ENCODE measurements around the gene VPS16. TPM values are rescaled to one million over a fixed set of nuclear protein-coding genes. Genes with fewer than 3 reads are reported as not detected.

The VPS16 gene
- total RNA-seq, 4 donors from 2014 or later: 35.7 to 37.4 (median 36.1) TPM

GRCh38 chr20:2833761-2834160, 6.8 kb upstream of the VPS16 start:
- no peak for DNase-seq (ENCODE audit: low spot score in 2 of 2)
- no peak overlapping the region for H3K4me3 ChIP-seq
- H3K4me1 ChIP-seq: no peaks in the 10 kb centered on the region
- H3K9me3 ChIP-seq: no peaks in the 10 kb centered on the region
- H3K27ac ChIP-seq: no peak overlapping the region
- TF ChIP-seq EP300 (IDR thresholded peaks at IDR 0.05): no peak
- no peak for TF ChIP-seq POLR2AphosphoS5 (IDR thresholded peaks at IDR 0.05)
- no peak for TF ChIP-seq POLR2A (IDR thresholded peaks at IDR 0.05)
- TF ChIP-seq, protein P1, sequence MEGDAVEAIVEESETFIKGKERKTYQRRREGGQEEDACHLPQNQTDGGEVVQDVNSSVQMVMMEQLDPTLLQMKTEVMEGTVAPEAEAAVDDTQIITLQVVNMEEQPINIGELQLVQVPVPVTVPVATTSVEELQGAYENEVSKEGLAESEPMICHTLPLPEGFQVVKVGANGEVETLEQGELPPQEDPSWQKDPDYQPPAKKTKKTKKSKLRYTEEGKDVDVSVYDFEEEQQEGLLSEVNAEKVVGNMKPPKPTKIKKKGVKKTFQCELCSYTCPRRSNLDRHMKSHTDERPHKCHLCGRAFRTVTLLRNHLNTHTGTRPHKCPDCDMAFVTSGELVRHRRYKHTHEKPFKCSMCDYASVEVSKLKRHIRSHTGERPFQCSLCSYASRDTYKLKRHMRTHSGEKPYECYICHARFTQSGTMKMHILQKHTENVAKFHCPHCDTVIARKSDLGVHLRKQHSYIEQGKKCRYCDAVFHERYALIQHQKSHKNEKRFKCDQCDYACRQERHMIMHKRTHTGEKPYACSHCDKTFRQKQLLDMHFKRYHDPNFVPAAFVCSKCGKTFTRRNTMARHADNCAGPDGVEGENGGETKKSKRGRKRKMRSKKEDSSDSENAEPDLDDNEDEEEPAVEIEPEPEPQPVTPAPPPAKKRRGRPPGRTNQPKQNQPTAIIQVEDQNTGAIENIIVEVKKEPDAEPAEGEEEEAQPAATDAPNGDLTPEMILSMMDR (IDR thresholded peaks at IDR 0.05): no peak
- peaks cover 12% of the 10 kb centered on the region for H3K36me3 ChIP-seq
- 87% methylated on average over 1 of the region's 1 CpG for WGBS
- H3K27me3 ChIP-seq: no peaks in the 10 kb centered on the region

DNA sequence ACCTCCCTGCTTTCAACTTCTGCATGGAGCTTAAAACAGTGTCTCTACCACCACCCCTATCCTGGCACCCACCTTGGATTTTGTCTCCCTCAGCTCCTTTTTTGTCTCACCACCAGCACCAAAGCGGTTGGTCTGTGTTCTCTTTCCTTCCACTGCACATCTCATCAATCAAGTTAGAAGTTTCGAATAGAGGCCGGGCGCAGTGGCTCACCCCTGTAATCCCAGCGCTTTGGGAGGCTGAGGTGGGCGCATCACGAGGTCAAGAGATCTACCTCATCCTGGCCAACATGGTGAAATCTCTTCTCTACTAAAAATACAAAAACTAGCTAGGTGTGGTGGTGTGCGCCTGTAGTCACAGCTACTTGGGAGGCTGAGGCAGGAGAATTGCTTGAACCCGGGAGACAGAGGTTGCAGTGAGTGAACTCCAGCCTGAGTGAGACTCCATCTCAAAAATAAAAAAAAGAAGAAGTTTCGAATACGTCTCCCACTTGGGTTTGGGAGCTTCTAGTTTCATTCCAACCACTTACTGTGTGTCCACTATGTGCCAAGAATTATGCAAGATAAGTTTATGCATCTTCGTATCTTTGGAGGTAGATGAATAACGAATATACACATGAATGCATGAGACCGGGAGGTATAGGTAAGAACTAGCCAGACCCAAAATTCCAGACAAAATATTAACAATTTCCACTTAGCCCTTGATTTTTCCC, 6.0 kb upstream of the VPS16 start:
- Histone ChIP-seq H3K36me3 (peaks cover 12% of the 10 kb centered on the region), H3K27ac (no peak overlapping the region), H3K27me3 (no peaks in the 10 kb centered on the region), H3K9me3 (no peaks in the 10 kb centered on the region), H3K4me3 (no peak overlapping the region), H3K4me1 (peaks cover 1% of the 10 kb centered on the region)
- peak in 1 of 2 donors; percentile 35 for DNase-seq (ENCODE audit: low spot score in 2 of 2)
- 96% methylated on average over 14 of the region's 14 CpGs for WGBS
- TF ChIP-seq, protein P1 (IDR thresholded peaks at IDR 0.05): no peak
- TF ChIP-seq EP300 (IDR thresholded peaks at IDR 0.05) (no peak), POLR2A (IDR thresholded peaks at IDR 0.05) (no peak)

DNA sequence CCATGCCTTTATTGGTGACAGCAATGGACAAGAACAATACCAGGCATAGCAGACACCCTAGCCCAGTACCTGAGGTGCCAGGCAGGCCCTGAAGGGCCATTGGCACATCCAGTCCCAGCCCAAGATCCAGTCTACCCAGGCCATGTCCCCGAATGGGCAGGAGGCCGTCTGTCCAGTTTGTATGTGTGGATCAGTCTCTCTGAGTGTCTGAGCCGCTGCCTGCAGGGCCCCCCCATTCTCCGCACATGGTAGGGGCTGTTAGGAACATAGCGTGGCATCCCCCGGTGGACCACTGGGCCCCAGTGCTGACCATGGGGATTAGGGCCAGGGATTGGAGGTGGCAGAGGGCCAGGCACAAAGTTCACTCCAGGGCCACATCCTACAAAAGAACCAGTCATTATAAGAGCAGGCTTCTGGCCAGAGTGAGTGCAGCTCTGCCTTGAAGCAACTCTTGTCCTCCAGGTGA, 5.2 kb upstream of the VPS16 start:
- Histone ChIP-seq H3K36me3 (peaks cover 12% of the 10 kb centered on the region), H3K4me3 (no peak overlapping the region), H3K4me1 (peaks cover 10% of the 10 kb centered on the region), H3K27ac (no peak overlapping the region), H3K9me3 (no peaks in the 10 kb centered on the region), H3K27me3 (no peaks in the 10 kb centered on the region)
- TF ChIP-seq POLR2A (IDR thresholded peaks at IDR 0.05) (no peak), POLR2AphosphoS5 (IDR thresholded peaks at IDR 0.05) (no peak), EP300 (IDR thresholded peaks at IDR 0.05) (no peak)
- TF ChIP-seq, protein P1 (IDR thresholded peaks at IDR 0.05): no peak
- peak in 1 of 2 donors; percentile 43 for DNase-seq (ENCODE audit: low spot score in 2 of 2)
- no CpG with 5 or more reads among the region's 6 CpGs for WGBS

DNA sequence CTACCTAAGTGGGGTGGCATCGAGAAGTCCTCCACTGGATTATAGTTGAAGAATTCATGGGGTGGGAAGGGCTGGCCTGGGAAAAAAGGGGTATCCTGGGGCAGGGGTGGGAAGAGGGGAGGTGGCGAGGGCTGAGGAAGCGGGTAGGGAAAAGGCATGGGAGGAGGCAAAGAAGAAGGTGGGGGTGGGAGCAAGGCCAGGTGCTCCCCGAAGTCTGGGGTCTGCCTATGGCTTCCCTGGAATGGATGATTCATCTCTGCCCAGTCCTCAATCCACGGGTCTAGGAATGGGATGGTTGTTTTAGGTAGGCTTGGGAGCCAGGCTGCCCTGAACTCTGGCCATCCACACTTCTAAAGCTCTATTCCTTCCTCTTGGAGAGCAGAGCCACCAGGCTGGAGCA, 4.5 kb upstream of the VPS16 start:
- Histone ChIP-seq H3K4me1 (peaks cover 11% of the 10 kb centered on the region), H3K36me3 (peaks cover 12% of the 10 kb centered on the region), H3K4me3 (no peak overlapping the region), H3K9me3 (no peaks in the 10 kb centered on the region), H3K27me3 (no peaks in the 10 kb centered on the region), H3K27ac (no peak overlapping the region)
- TF ChIP-seq POLR2A (IDR thresholded peaks at IDR 0.05) (no peak), EP300 (IDR thresholded peaks at IDR 0.05) (no peak), POLR2AphosphoS5 (IDR thresholded peaks at IDR 0.05) (no peak)
- TF ChIP-seq, protein P1 (IDR thresholded peaks at IDR 0.05): no peak
- WGBS: 72% methylated on average over 5 of the region's 5 CpGs
- peak in 1 of 2 donors; percentile 50 for DNase-seq (ENCODE audit: low spot score in 2 of 2)

DNA sequence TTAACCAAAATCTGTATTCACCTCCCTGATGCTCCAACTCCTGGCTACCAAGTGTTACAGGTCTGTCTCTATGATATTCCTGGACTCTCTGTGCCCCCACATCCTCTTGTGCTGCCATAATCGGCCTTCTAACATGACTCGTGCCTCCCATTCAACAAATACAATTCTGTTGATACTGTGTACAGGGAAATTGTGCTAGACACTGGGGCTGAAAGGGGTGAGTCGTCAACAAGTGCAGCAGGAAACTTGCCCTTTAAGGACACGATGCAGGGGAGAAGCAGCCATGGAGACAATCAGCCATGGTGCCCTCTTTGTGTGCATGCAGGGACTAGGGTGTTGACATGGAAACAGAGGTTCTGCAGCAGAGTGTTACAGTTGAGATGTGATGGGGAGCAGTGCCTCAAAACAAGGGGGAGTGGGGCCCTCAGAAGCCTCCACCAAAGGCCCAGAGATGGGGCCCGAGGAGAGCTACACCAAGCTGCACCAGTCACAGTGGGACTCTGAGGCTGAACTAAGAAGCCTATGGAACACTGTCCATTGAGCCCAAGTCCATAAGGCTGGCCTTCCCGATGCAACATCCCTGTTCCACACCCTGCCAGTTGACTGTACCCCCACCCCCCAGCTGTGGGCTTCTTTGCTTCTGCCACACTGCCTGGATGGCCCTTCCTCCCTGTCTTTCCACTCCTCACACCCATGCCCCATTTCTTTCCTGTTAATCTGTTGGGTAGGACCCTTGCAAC, 3.2 kb upstream of the VPS16 start:
- H3K9me3 ChIP-seq: no peaks in the 10 kb centered on the region
- no peak overlapping the region for H3K27ac ChIP-seq
- H3K27me3 ChIP-seq: no peaks in the 10 kb centered on the region
- H3K36me3 ChIP-seq: peaks cover 12% of the 10 kb centered on the region
- 87% methylated on average over 6 of the region's 6 CpGs for whole genome bisulfite sequencing
- no peak overlapping the region for H3K4me3 ChIP-seq
- peak in 1 of 2 donors; percentile 52 for DNase-seq (ENCODE audit: low spot score in 2 of 2)
- peaks cover 20% of the 10 kb centered on the region for H3K4me1 ChIP-seq
- no peak for TF ChIP-seq POLR2AphosphoS5 (IDR thresholded peaks at IDR 0.05)
- TF ChIP-seq, protein P1 (IDR thresholded peaks at IDR 0.05): no peak
- TF ChIP-seq EP300 (IDR thresholded peaks at IDR 0.05): no peak
- TF ChIP-seq POLR2A (IDR thresholded peaks at IDR 0.05): no peak

All from suprapubic skin (tissue), 4 donors.